Stimulated activated CD4-positive, alpha-beta T cell treated with anti-CD3 and anti-CD28 coated beads, Interleukin-4, amount 100 ng/mL, for 48 hours (primary cell): ENCODE data around the gene THG1L.
A peak's percentile ranks its signal among the peaks of the same experiment; 100 is the strongest.
"Not testable (repeated sequence)": the region's sequence is repeated elsewhere in the genome, so short reads cannot be mapped to it uniquely, and the experiment has no call there.

Experiments used
- DNase-seq, 2 donors: peaks; one replicate each; pipeline ENCODE4 v3.0.0-alpha.2; 2020; ENCODE audit warnings: low read depth in 2 of 2

Gene THG1L

GRCh38 chr5:157727858-157728257 is 3.4 kb upstream of the THG1L start:
- DNase-seq: not testable (repeated sequence)

GRCh38 chr5:157729858-157730257 is 1.4 kb upstream of the THG1L start:
- DNase-seq: no peak

GRCh38 chr5:157730900-157731271 is 334 bp upstream of the THG1L start:
- no peak for DNase-seq

- DNase-seq: no peak
Observed at GRCh38 chr5:157732130-157732514, 902 bp downstream of the THG1L start.

- no peak for DNase-seq
Observed at GRCh38 chr5:157732596-157733262, 1.5 kb downstream of the THG1L start.

- no peak for DNase-seq
Observed at GRCh38 chr5:157734436-157734835, 3.2 kb downstream of the THG1L start.

GRCh38 chr5:157735991-157736390 is 4.8 kb downstream of the THG1L start:
- DNase-seq: no peak

- DNase-seq: no peak
Observed at GRCh38 chr5:157739388-157740228, 8.4 kb downstream of the THG1L start.

- no peak for DNase-seq
Observed at GRCh38 chr5:157740229-157740610, 9.0 kb downstream of the THG1L start.

- DNase-seq: no peak
Observed at GRCh38 chr5:157741131-157741530, 9.9 kb downstream of the THG1L start.

- DNase-seq: peak; percentile 87 to 88
Observed at GRCh38 chr5:157743163-157744050, 12.2 kb downstream of the THG1L start, which contains the start of gene LSM11. TSS of gene LSM11 (plus strand) at chr5:157743712. CDS start at chr5:157743751, 39 bp downstream.

- DNase-seq: no peak
Observed at GRCh38 chr5:157744051-157745011, 13.1 kb downstream of the THG1L start.

GRCh38 chr5:157745041-157745456 is 13.8 kb downstream of the THG1L start:
- DNase-seq: no peak

- no peak for DNase-seq
Observed at GRCh38 chr5:157747173-157747740, 16.0 kb downstream of the THG1L start.

GRCh38 chr5:157747766-157748700 is 16.8 kb downstream of the THG1L start:
- DNase-seq: no peak

GRCh38 chr5:157748760-157749461 is 17.7 kb downstream of the THG1L start:
- peak in 1 of 2 donors; percentile 13 for DNase-seq

GRCh38 chr5:157749462-157749799 is 18.2 kb downstream of the THG1L start:
- DNase-seq: no peak

- DNase-seq: no peak
Observed at GRCh38 chr5:157750320-157750719, 19.1 kb downstream of the THG1L start.

GRCh38 chr5:157756122-157756521 is 24.9 kb downstream of the THG1L start:
- no peak for DNase-seq
